Stimulated activated CD4-positive, alpha-beta T cell treated with anti-CD3 and anti-CD28 coated beads, Interleukin-12 subunit alpha, Interleukin-12 subunit beta, amount 100 ng/mL, for 4 hours (primary cell): ENCODE data around the gene STARD6.
"Not testable (repeated sequence)": the region's sequence is repeated elsewhere in the genome, so short reads cannot be mapped to it uniquely, and the experiment has no call there.

Experiments
- DNase-seq: peaks from one replicate; pipeline ENCODE4 v3.0.0-alpha.2; 2020

STARD6 gene

DNA sequence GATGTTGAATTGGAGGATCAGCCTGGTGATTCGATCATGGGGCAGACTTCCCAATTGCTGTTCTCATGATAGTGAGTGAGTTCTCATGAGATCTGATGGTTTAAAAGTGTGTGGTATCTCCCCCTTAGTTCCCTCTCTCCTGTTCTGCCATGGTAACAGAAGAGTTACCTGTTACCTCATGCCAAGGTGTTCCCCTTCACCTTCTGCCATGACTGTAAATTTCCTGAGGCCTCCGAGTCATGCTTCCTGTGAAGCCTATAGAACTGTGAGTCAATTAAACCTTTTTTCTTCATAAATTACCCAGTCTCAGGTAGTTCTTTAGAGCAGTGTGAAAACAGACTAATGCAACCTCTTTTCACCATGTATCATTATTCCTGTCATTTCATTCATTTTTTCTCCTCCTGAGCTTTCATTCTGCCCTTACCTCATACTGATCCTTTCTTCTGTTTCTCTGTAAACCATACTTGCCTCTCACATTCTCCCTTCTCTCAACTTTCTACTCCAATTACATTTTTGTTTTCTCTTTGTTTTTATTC is 22.0 kb downstream of the STARD6 start:
- DNase-seq = no peak

GRCh38 chr18:54330768-54331548 is 26.7 kb downstream of the STARD6 start:
- no peak for DNase-seq

GRCh38 chr18:54329787-54330186 is 27.9 kb downstream of the STARD6 start:
- DNase-seq = no peak

- no peak for DNase-seq
Measured at GRCh38 chr18:54327818-54328217, 29.8 kb downstream of the STARD6 start.

DNA sequence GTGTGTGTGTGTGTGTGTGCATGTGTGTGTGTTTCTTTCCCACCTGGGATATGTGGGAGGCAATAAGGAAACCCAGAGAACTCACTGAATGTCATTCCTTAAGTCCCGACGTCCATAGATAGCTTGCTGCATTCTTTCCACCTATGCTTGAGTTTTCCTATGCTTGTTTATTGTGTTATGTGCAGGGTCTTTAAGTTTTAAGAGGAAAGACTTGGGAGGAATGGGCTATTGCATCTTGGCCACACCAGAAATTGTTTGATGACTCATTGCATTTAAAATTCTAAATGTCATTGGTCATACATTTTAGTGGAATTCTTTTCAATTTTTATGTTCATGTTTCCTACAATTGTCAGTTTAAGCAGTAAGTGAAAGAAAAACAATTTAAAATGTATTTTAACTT is 33.7 kb downstream of the STARD6 start:
- no peak for DNase-seq

DNA sequence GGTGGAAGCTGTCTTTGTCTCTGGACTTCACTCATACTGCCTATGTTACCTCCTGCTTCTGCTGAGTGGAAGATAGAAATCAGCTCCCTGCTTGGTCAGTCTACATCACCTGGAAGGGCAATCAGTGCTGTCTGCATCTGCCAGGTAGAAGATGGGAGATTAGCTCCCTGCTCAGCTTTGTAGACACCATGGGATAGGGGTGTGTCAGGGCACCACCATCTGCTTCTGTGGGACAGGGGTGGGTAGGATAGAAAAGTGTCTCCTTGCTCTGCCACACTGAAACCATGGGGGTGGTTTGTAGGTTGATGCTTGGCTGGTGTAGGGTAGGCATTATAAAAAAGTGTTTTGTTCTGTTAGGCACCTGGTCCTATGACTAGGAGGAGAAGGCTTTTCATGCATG is 34.1 kb downstream of the STARD6 start:
- no peak for DNase-seq

- no peak for DNase-seq
Measured at GRCh38 chr18:54316071-54316820, 41.4 kb downstream of the STARD6 start.

- not testable (repeated sequence) for DNase-seq
Measured at GRCh38 chr18:54309564-54309963, 48.1 kb downstream of the STARD6 start.

- DNase-seq = no peak
Measured at GRCh38 chr18:54303408-54303807, 54.2 kb downstream of the STARD6 start.

DNA sequence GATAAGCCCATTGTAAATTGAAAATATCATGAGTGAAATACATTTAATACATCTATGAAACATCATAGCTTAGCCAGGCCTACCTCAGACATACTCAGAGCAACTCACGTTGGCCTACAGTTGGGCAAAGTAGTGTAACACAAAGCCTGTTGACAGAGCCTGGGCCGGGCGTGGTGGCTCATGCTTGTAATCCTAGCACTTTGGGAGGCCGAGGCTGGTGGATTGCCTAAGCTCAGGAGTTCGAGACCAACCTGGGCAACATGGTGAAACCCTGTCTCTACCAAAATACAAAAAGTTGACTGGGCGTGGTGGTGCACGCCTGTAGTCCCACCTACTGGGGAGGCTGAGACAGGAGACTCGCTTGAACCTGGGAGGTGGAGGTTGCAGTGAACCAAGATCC is 58.7 kb downstream of the STARD6 start:
- not testable (repeated sequence) for DNase-seq

GRCh38 chr18:54296062-54296461 is 61.6 kb downstream of the STARD6 start:
- no peak for DNase-seq

DNA sequence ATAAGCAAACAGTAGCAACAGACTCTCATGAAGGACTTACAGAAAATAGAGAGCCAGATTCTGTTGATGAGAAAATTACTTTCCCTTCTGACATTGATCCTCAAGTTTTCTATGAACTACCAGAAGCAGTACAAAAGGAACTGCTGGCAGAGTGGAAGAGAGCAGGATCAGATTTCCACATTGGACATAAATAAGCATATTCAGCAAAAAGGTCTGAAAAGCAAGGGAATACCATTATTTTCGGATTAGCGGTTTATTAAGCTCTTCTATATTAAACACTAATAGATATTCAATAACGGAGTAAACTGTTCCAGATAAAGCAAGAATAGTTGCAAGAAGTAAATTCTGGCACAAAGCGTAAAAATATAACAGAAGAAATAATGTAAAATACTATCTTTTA is 63.4 kb downstream of the STARD6 start:
- no peak for DNase-seq

- DNase-seq = peak; percentile 41
Measured at GRCh38 chr18:54284981-54285785, 72.5 kb downstream of the STARD6 start.

GRCh38 chr18:54284535-54284934 is 73.1 kb downstream of the STARD6 start:
- DNase-seq = no peak

DNA sequence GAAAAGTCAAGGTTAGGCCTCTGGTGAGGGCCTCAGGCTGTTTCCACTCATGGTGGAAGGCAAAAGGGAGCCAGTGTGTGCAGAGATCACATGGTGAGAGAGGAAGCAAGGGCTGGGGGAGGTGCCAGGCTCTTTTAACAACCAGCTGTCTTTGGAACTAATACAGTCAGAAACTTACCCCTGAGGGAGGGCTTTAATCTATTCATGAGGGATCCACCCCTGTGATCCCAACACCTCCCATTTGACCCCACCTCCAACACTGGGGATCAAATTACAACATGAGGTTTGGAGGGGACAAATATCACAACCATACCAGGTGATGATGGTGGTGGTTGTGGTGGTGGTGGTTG is 77.5 kb downstream of the STARD6 start:
- no peak for DNase-seq

DNA sequence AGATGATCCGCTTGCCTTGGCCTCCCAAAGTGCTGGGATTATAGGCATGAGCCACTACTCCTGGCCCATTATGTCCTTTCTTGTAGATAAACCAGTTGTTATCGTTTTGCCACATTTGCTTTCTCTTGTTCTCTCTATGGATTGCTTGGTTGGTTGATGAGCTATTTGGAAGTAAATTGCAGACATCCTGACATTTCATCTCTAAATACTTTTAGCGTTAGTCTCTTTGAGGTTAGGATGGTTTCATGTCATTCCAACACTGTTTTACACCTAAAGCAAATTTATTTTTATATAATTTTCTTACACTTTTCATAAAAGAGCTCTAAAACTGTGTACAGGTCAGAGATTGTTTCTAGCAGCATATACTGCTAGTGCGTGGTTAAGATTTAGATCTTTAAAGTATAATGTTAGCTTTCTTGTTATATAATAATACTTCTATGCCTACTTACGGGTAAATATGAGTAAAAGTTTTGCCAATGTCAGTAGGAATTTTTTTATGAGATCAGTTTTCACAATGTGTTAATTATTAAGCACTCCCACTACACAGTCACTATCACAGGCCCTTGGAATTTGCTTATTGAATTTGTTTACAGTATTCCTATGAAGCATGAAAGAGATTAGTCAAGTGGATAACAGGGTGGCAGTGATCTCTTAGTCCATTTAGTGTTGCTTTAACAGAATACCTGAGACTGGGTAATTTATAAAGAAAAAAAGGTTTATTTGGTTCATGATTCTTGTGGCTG is 78.0 kb downstream of the STARD6 start:
- no peak for DNase-seq

DNA sequence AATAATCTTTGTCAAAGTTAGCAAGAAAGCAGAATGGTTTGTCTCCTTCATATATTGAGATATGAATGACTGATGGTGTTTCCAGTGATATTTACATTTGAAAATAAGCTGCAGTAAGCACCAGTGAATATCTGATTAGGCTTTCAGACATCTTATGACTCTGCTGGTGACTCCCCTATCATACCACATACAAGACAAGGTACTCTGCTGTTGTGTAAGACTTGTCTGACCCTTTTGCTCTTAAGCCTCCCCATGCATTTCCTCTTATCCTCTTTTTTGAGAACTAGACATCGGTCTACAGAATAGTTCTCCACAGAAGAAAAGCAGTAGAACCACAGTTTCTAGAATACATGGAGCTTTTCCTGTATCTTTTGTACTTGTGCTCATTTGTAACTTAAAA is 79.0 kb downstream of the STARD6 start:
- DNase-seq = no peak

- DNase-seq = no peak
Measured at GRCh38 chr18:54277899-54278298, 79.8 kb downstream of the STARD6 start.
